ENCODE measurements around the gene PRPF39.

Gene PRPF39, protein sequence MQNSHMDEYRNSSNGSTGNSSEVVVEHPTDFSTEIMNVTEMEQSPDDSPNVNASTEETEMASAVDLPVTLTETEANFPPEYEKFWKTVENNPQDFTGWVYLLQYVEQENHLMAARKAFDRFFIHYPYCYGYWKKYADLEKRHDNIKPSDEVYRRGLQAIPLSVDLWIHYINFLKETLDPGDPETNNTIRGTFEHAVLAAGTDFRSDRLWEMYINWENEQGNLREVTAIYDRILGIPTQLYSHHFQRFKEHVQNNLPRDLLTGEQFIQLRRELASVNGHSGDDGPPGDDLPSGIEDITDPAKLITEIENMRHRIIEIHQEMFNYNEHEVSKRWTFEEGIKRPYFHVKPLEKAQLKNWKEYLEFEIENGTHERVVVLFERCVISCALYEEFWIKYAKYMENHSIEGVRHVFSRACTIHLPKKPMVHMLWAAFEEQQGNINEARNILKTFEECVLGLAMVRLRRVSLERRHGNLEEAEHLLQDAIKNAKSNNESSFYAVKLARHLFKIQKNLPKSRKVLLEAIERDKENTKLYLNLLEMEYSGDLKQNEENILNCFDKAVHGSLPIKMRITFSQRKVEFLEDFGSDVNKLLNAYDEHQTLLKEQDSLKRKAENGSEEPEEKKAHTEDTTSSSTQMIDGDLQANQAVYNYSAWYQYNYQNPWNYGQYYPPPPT

DNA sequence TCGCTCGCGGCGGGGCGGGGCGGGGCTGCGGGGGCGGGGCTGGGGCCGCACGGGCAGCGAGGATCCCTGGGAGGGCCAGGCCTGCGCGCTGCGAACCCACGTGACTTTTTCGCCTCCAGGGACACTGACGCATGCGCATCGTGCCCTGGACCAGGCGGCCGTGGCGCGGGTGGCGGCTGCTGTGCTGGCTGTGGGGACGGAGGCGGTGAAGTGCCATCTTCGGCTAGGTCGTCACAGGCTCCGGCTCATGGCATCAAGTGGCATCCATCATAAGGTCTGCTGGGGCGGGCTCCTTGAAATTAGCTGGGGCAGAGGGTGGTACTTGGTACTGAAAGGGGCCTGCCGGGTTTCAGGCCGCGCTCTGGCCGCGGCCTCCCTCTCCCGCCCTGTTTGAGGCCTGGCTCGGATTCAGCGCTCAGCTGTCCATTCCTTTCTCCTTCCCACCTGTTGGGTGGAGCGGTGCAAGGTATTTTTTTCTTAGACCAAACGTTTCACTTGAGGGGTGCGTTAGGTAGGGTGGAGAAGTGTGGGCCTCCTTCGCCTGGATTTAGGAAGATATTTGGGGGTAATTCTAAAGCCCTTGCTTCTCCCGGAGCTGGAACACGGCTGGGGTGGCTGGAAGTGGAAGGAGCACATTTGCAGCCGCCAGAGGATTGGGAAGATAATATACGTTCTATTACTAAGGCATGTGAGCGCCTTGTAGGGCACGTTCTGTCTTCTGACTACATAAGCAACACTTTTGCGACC is at the start of gene PRPF39:
Gene PRPF39, plus strand, starts transcription at position 141 of the 747 bp plus-strand sequence. CDS start 11,124 bp downstream, outside the sequence.
- peak; percentile 85 for DNase-seq (ENCODE audit: low read depth, low spot score)

DNA sequence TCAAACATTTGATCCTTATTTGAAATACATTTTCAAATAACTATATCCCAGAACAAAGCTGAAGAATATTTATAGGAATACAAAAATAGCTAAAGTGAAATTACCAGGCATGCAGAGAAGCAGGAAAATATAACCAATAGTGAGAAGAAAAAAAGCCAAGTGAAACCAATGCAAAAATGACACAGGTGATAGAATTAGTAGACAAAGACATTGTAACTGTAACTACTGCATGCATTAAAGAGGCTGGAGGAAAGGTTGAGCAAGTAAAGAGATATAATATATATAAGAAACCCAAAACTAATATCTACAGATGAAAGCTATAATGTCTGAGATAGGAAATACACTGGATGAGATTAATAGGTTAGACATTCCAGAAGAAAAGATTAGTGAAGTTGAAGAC is 49.2 kb upstream of the PRPF39 start:
- DNase-seq (ENCODE audit: low read depth, low spot score): no peak

DNA sequence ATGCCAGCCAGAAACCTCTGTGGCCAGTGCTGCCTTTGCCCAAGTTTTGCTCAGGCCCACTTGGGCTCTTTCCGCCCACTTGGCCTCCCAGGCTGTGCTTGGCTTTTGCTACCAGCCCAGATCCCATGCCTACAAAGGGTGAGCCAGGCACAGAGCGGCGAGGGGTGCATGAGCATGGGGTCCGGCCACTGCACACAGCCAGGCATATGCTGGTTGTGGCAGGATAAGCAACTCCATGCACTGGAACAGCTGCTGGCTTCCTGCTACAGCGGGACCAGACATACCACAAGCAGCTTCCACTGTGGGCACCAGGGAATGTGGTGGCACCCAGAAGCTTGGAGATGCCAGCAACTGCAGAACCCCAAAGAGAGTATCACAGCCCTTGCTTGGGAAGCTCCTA is 45.7 kb upstream of the PRPF39 start:
- DNase-seq (ENCODE audit: low read depth, low spot score): no peak

DNA sequence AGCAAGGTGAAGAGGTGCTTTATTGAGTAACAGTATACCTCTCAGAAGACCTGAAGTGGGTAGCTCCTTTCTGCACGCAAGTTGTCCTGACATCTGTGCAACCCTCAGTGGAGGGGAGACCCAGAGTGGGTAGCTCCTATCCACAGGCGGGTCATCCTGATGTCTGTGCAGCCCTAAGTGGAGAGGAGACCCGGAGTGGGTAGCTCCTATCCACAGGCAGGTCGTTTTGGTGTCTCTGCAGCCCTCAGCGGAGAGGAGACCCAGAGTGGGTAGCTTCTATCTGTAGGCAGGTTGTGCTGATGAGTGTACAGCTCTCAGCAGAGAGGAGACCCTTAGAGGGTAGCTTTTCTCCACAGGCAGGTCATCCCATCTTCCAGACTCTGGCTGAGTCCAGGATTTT is 45.1 kb upstream of the PRPF39 start:
- no peak for DNase-seq (ENCODE audit: low read depth, low spot score)

DNA sequence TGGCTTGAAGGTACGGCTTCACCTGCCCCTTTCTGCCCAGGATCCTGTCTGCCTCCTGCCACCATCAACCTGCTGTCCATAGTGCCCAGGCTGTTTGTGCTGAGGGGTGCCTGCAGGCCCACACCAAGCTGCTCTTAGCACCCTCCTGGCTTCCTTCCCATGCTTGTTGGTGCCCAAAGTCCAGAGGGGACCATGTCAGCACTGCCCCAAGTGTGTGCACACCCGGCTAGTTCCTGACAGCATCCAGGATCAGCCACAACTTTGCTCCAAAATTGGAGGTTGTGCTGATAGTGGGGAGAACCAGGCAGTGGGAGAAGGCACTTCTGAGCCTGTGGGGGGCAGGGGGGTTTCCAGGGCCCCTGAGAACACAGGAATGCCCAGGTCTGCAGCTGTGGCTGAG is 44.5 kb upstream of the PRPF39 start:
- DNase-seq (ENCODE audit: low read depth, low spot score): no peak

GRCh38 chr14:45041641-45042040 is 42.3 kb upstream of the PRPF39 start:
- DNase-seq (ENCODE audit: low read depth, low spot score): no peak

DNA sequence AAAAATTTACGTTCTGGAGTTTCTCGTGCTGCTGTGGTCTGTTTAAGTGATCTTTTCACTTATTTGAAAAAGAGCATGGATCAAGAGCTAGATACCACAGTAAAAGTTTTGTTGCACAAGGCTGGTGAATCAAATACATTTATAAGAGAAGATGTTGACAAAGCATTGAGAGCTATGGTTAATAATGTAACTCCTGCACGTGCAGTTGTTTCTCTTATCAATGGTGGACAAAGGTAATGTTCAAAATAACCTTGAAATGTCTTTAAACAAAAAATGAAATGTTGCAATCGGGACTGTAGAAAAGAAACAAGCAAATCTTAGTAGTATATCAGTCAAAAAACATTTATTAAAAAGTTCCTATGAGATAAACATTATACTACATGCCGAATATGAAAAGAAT is 39.3 kb upstream of the PRPF39 start:
- DNase-seq (ENCODE audit: low read depth, low spot score): no peak

DNA sequence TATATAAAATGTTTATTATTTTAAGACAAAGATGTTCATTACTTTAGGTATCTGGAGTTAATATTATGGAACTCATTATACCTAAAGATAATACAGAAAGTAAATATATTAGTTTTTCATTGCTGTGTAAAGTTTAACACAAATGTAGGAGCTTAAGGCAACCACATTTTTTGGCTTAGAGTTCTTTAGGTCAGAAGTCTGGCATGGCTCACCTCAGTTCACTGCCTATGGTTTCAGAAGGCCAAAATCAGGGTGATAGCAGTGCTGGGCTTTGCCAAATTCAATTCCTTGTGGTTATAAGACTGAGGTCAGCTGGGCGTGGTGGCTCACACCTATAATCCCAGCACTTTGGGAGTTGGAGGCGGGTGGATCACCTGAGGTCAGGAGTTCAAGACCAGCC is 35.5 kb upstream of the PRPF39 start:
- no peak for DNase-seq (ENCODE audit: low read depth, low spot score)

DNA sequence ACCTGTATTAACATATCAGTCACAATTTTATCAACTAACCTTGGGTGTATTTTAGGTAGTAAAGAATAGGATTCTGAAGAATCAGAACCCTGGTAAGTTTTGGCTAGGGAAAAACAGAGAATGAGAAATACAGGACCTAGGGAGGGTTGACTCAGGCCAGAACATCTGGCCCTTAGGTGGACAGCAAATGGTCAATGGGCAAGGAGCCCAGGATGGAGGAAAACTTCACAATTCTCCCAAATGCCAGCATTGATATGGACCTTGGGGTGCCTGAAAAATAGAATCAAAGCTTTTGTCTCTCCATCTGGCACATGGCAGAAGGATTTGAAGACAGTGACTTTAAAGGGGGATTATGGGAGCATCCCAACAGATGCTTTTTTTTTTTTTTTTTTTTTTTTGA is 32.7 kb upstream of the PRPF39 start:
- no peak for DNase-seq (ENCODE audit: low read depth, low spot score)

- DNase-seq (ENCODE audit: low read depth, low spot score): no peak
These were observed 32.0 kb upstream of the PRPF39 start for GRCh38 chr14:45051896-45052295.

GRCh38 chr14:45057349-45057748 is 26.6 kb upstream of the PRPF39 start:
- DNase-seq (ENCODE audit: low read depth, low spot score): no peak

GRCh38 chr14:45057881-45058364 is 26.0 kb upstream of the PRPF39 start:
- DNase-seq (ENCODE audit: low read depth, low spot score): no peak

DNA sequence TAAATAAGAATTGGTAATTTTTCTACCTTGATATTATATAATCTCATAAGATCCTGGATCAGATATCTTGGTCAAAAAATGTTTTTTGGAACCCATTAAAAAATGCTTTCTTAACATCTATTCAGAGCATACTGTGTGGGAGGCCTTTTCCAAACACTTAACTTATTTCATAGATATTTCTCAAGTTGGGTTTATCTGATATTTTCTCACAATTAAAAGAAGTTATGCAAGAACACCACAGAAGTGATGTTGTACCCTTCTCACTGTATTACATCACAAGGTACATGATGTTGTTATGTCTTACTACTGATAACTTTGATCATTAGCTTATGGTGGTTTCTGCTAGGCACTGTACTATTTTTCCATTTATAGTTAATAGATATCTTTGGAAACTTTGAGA is 23.4 kb upstream of the PRPF39 start:
- no peak for DNase-seq (ENCODE audit: low read depth, low spot score)

GRCh38 chr14:45065540-45065939 is 18.4 kb upstream of the PRPF39 start:
- no peak for DNase-seq (ENCODE audit: low read depth, low spot score)

- DNase-seq (ENCODE audit: low read depth, low spot score): no peak
These were observed 18.0 kb upstream of the PRPF39 start for GRCh38 chr14:45065956-45066355.

- no peak for DNase-seq (ENCODE audit: low read depth, low spot score)
These were observed 17.2 kb upstream of the PRPF39 start for GRCh38 chr14:45066667-45067066.

GRCh38 chr14:45068396-45068795 is 15.5 kb upstream of the PRPF39 start:
- DNase-seq (ENCODE audit: low read depth, low spot score): no peak

- DNase-seq (ENCODE audit: low read depth, low spot score): no peak
These were observed 13.7 kb upstream of the PRPF39 start for GRCh38 chr14:45070215-45070614.

GRCh38 chr14:45072126-45072525 is 11.8 kb upstream of the PRPF39 start:
- no peak for DNase-seq (ENCODE audit: low read depth, low spot score)

DNA sequence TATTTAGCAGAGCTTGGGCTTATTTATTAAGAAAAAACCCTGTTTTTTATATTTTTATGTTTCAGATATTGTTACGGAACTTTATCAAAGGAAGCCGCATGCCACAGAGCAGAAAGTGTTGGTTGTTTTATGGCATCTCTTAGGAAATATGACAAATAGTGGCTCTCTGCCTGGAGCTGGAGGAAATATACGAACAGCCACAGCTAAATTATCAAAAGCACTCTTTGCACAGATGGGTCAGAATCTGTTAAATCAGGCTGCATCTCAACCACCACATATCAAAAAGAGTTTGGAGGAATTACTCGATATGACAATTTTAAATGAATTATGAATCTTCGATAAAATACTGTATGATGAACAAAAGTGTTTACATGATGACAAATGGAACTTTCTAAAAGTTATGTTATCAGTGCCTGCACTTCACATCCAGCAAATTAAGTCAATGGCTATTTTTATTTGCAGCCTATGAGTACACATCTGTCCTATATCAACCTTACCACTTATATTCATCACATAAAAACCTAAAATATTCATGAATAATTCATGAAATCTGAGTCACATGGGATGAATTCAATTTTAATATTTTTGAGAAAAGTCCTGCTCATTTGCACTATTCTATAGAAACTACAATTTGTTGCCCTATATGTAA is 10.6 kb upstream of the PRPF39 start:
- no peak for DNase-seq (ENCODE audit: low read depth, low spot score)

DNA sequence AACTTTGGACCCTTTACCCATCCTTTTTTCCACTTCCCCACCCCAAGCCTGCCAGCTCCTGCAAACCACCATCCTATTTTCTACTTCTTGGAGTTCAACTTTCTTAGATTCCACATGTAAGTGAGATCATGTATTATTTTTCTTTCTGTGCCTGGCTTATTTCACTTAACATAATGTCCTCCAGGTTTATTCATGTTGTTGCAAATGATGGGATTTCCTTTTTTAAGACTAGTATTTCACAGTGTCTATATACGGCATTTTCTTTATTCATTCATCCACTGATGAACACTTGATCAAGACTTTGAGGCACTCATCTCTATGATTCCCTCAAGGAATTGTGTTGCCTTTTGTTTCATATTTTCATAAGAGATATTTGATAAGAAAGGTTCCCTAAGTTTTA is 5.6 kb upstream of the PRPF39 start:
- no peak for DNase-seq (ENCODE audit: low read depth, low spot score)

All from activated naive CD8-positive, alpha-beta T cell treated with anti-CD3 and anti-CD28 coated beads, Interleukin-2, amount 50 U/mL, for 16 hours (primary cell).